Measurements from ENCODE around the gene ELAVL3. TPM values are rescaled to one million over a fixed set of nuclear protein-coding genes. Genes with fewer than 3 reads are reported as not detected.
"Not testable (repeated sequence)": the region's sequence is repeated elsewhere in the genome, so short reads cannot be mapped to it uniquely, and the experiment has no call there.

Gene ELAVL3
- total and polyA plus RNA-seq, 2 donors from 2014 or later = 0.22 TPM; not detected in 1

DNA sequence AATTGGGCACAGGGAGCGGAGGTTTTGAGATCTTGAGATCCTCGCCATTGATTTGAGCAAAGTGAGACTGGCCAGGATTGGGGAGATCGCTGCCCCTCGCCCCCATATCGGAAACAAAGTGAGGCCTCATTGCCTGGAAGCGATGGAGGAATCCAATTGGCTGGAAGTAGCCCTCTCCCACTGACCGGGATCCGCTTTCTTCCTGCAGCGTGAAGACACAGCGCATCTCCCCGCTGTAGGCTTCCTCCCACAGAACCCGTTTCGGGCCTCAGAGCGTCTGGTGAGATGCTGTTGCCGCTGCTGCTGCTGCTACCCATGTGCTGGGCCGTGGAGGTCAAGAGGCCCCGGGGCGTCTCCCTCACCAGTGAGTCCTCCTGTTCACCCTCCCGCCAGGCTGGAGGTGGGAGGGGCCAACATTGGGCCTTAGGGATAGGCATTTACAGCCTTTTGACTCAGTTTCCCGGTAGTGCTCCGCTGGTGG, 45.0 kb downstream of the ELAVL3 start:
- H3K4me3 ChIP-seq (ENCODE audit: low read length in 3 of 3) = peak overlapping the region; percentile 96 to 98 (median 98)
- peak in 3 of 5 donors; percentile 40 to 88 (median 81) for DNase-seq
- H3K9me3 ChIP-seq (ENCODE audit: control insufficient read depth in 2 of 3, insufficient read depth in 1 of 3, low read length in 3 of 3) = no peaks in the 10 kb centered on the region
- H3K9ac ChIP-seq (ENCODE audit: low read length in 3 of 3) = peak overlapping the region; percentile 72 to 92 (median 92)
- no peak for FAIRE-seq
- peaks cover 0 to 10% (median 9%) of the 10 kb centered on the region in 3 donors for H3K36me3 ChIP-seq (ENCODE audit: control insufficient read depth in 2 of 3, insufficient read depth in 3 of 3, low read length in 3 of 3)
- no peaks in the 10 kb centered on the region for H3K27me3 ChIP-seq (ENCODE audit: control insufficient read depth, insufficient read depth, low read length)
- TF ChIP-seq, protein P1, sequence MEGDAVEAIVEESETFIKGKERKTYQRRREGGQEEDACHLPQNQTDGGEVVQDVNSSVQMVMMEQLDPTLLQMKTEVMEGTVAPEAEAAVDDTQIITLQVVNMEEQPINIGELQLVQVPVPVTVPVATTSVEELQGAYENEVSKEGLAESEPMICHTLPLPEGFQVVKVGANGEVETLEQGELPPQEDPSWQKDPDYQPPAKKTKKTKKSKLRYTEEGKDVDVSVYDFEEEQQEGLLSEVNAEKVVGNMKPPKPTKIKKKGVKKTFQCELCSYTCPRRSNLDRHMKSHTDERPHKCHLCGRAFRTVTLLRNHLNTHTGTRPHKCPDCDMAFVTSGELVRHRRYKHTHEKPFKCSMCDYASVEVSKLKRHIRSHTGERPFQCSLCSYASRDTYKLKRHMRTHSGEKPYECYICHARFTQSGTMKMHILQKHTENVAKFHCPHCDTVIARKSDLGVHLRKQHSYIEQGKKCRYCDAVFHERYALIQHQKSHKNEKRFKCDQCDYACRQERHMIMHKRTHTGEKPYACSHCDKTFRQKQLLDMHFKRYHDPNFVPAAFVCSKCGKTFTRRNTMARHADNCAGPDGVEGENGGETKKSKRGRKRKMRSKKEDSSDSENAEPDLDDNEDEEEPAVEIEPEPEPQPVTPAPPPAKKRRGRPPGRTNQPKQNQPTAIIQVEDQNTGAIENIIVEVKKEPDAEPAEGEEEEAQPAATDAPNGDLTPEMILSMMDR (IDR thresholded peaks at IDR 0.05; ENCODE audit: borderline replicate concordance, extremely low read depth, insufficient read depth) = no peak
- intact Hi-C loops (cut with DNase I) = no loop called here
- H3K27ac ChIP-seq (ENCODE audit: low read depth in 2 of 2, low read length in 2 of 2) = peak overlapping the region; percentile 34 to 86
- H3K4me1 ChIP-seq (ENCODE audit: control insufficient read depth in 2 of 3, insufficient read depth in 2 of 3, low read depth in 1 of 3, low read length in 3 of 3) = peaks cover 0 to 16% (median 8%) of the 10 kb centered on the region in 3 donors

DNA sequence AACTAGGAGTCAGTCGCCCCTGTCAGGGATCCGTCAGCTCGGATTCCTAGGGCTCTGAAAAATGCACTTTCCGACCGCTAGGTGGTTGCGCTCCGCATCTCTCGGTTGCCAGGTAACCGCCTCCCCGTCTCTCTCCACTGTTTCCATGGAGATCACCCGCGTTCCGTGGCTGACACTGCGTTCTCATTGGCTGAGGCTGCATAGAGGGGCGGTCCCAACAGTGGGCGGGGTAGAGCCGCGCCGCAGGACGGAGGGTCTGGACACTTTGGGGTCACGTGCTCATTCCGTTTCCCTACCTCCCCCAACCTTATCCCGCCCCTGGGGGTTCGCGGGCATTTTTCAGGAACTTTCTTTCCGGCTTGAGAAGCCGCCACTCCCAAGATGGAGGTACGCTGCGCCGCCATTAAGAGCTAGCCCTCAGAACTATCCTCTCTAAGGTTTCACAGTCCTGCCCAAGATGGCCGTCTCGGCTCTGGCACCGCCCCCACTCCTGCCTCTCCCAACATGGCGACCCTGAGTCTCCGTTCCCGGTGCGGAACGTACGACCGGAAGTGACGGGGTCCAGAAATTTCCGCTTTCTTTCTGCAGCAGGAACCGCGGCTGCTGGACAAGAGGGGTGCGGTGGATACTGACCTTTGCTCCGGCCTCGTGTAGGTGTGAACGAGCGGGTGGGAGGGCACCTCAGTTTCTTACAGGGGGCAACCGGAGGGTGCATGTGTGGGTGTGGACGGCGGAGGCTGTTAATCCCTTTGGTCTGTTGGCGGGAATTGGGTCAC, 45.6 kb downstream of the ELAVL3 start, which contains the start of the genes ODAD3 and PRKCSH:
Gene ODAD3 (minus strand): TSS at position 65 of the 776 bp plus-strand sequence. CDS start 105 bp downstream, outside the sequence.
Gene PRKCSH (plus strand): TSS at position 579 of the 776 bp plus-strand sequence. CDS start 483 bp downstream, outside the sequence.
- FAIRE-seq (peak; percentile 99), DNase-seq (peak; percentile 100)
- intact Hi-C loops (cut with DNase I) = no loop called here
- H3K9ac ChIP-seq (ENCODE audit: low read length in 3 of 3) = peak within 1 kb of the TSS; percentile 81 to 92 (median 92)
- H3K27me3 ChIP-seq (ENCODE audit: control insufficient read depth, insufficient read depth, low read length) = no peaks in the 10 kb centered on the region
- peaks cover 0 to 10% (median 8%) of the 10 kb centered on the region in 3 donors for H3K36me3 ChIP-seq (ENCODE audit: control insufficient read depth in 2 of 3, insufficient read depth in 3 of 3, low read length in 3 of 3)
- TF ChIP-seq, protein P1 (IDR thresholded peaks at IDR 0.05; ENCODE audit: borderline replicate concordance, extremely low read depth, insufficient read depth) = peak; percentile 99
- H3K9me3 ChIP-seq (ENCODE audit: control insufficient read depth in 2 of 3, insufficient read depth in 1 of 3, low read length in 3 of 3) = no peaks in the 10 kb centered on the region
- peak within 1 kb of the TSS; percentile 96 to 98 (median 98) for H3K4me3 ChIP-seq (ENCODE audit: low read length in 3 of 3)
- peak within 1 kb of the TSS; percentile 86 for H3K27ac ChIP-seq (ENCODE audit: low read depth in 2 of 2, low read length in 2 of 2)
- H3K4me1 ChIP-seq (ENCODE audit: control insufficient read depth in 2 of 3, insufficient read depth in 2 of 3, low read depth in 1 of 3, low read length in 3 of 3) = peaks cover 0 to 16% (median 8%) of the 10 kb centered on the region in 3 donors

DNA sequence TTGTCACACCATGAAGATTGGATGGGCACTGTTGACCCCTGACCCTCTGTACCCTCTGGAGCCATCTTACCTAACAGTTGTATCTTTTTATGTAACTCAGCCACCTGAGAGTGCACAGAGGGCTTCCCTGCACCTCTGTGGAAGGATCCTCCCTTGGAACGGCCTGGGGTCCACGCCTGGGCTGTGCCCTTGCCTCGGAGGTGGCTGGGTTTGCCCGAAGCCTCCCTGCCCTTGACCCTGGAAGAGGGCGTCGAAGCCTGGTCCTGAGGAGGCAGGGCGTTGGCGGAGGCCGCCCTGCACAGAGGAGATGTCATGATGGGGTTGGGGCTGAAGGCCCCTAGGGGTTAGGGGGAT, 46.2 kb downstream of the ELAVL3 start:
- TF ChIP-seq, protein P1 (IDR thresholded peaks at IDR 0.05; ENCODE audit: borderline replicate concordance, extremely low read depth, insufficient read depth) = no peak
- H3K27me3 ChIP-seq (ENCODE audit: control insufficient read depth, insufficient read depth, low read length) = no peaks in the 10 kb centered on the region
- H3K4me1 ChIP-seq (ENCODE audit: control insufficient read depth in 2 of 3, insufficient read depth in 2 of 3, low read depth in 1 of 3, low read length in 3 of 3) = peaks cover 0 to 16% (median 8%) of the 10 kb centered on the region in 3 donors
- H3K27ac ChIP-seq (ENCODE audit: low read depth in 2 of 2, low read length in 2 of 2) = peak overlapping the region; percentile 68 to 86
- intact Hi-C loops (cut with DNase I) = no loop called here
- peak overlapping the region in 2 of 3 donors; percentile 20 to 81 for H3K9ac ChIP-seq (ENCODE audit: low read length in 3 of 3)
- FAIRE-seq (no peak), DNase-seq (no peak)
- H3K9me3 ChIP-seq (ENCODE audit: control insufficient read depth in 2 of 3, insufficient read depth in 1 of 3, low read length in 3 of 3) = no peaks in the 10 kb centered on the region
- peak overlapping the region in 2 of 3 donors; percentile 49 to 98 for H3K4me3 ChIP-seq (ENCODE audit: low read length in 3 of 3)
- peaks cover 0 to 10% (median 8%) of the 10 kb centered on the region in 3 donors for H3K36me3 ChIP-seq (ENCODE audit: control insufficient read depth in 2 of 3, insufficient read depth in 3 of 3, low read length in 3 of 3)

DNA sequence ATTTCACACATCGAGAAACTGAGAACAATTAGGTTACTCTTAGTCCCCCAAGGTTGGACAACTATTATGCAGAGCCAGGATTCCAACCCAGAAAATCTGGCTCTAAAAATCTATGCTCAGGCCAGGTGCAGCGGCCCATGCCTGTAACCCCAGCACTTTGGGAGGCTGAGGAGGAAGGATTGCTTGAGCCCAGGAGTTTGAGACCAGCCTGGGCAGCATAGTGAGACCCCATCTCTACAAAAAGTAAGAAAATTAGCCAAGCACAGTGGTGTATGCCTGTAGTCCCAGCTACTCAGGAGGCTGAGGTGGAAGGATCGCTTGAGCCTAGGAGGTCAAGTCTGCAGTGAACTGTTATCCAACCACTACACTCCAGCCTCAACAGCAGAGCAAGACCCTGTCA, 47.3 kb downstream of the ELAVL3 start:
- intact Hi-C loops (cut with DNase I); FAIRE-seq; H3K36me3 ChIP-seq (ENCODE audit: control insufficient read depth in 2 of 3, insufficient read depth in 3 of 3, low read length in 3 of 3): not testable (repeated sequence)

More for the DNA sequence above, 47.3 kb downstream of the ELAVL3 start:
- H3K27ac ChIP-seq (ENCODE audit: low read depth in 2 of 2, low read length in 2 of 2); H3K27me3 ChIP-seq (ENCODE audit: control insufficient read depth, insufficient read depth, low read length); H3K9me3 ChIP-seq (ENCODE audit: control insufficient read depth in 2 of 3, insufficient read depth in 1 of 3, low read length in 3 of 3); DNase-seq; H3K9ac ChIP-seq (ENCODE audit: low read length in 3 of 3); H3K4me3 ChIP-seq (ENCODE audit: low read length in 3 of 3): not testable (repeated sequence)
- H3K4me1 ChIP-seq (ENCODE audit: control insufficient read depth in 2 of 3, insufficient read depth in 2 of 3, low read depth in 1 of 3, low read length in 3 of 3) = peaks cover 0 to 16% (median 8%) of the 10 kb centered on the region in 3 donors

All from kidney (tissue), 14 donors.